Right cardiac atrium (tissue), 5 donors: Measurements from ENCODE around the gene SLC1A7. TPM values are rescaled to one million over a fixed set of nuclear protein-coding genes. Genes with fewer than 3 reads are reported as not detected.

ENCODE experiments used
- ATAC-seq, 2 donors: fragments of 200-7000 bp; cut with Tn5 transposase; one replicate each; pipeline versions ENCODE4 v1.8.0 to v1.9.1; 2020; ENCODE audit warnings: moderate library complexity in 2 of 2, mild to moderate bottlenecking in 1 of 2
- DNase-seq, 3 donors: peaks; one replicate each; pipeline ENCODE4 v3.0.0-alpha.2; 2020
- H3K27ac ChIP-seq: one replicate; pipeline ENCODE4 v1.5.1; 2013; ENCODE audit warnings: mild to moderate bottlenecking, low read length, control low read depth, moderate library complexity
- H3K27me3 ChIP-seq: one replicate; pipeline ENCODE4 v1.6.1; 2013; ENCODE audit not compliant: control insufficient read depth, insufficient read depth
- H3K4me1 ChIP-seq: one replicate; pipeline ENCODE4 v1.6.1; 2013; ENCODE audit warnings: low read length; ENCODE audit not compliant: control insufficient read depth, insufficient read depth
- H3K4me3 ChIP-seq: one replicate; pipeline ENCODE4 v1.5.1; 2013; ENCODE audit warnings: low read length, control low read depth
- H3K9me3 ChIP-seq: one replicate; pipeline ENCODE4 v1.6.1; 2013; ENCODE audit warnings: low read length; ENCODE audit not compliant: control insufficient read depth
- WGBS: extraction: QIAGEN DNeasy Blood & Tissue Kit; methylation state at CpG from one replicate; pipeline ENCODE4 v1.1.7; 2013; 5-methylcytosine and 5-hydroxymethylcytosine counted together
- intact Hi-C, 4 donors: fragments of 100-400 bp; cut with DNase I; formaldehyde crosslinking; loops; one replicate each; pipeline versions ENCODE4 v1.11.0 to v1.14.0; 2022 to 2023
- polyA plus RNA-seq: library from polyadenylated mRNA; stranded (reverse); fragments of 200-250 nt; gene quantifications from one replicate; pipeline ENCODE4 v1.2.3, GENCODE V29; 2013
- total RNA-seq, 4 donors: library from RNA; stranded (reverse); fragmentation: NEBNext Ultra II Directional; extraction: Animal tissue kit (Norgen Biotek cat#: 25700); gene quantifications; one replicate each; pipeline ENCODE4 v1.2.1, GENCODE V29; 2021
- donor health status: healthy with polysubstance abuse.
- donor health status: DM: no; HTN: yes; CAD: no.
- donor health status: DM: no; HTN: no; CAD: no.
- donor health status: DM: no; HTN: yes; CAD: no; lungs with severe emphysema.
- donor health status: DM: yes; HTN: yes; CAD: no.

SLC1A7 gene
- total and polyA plus RNA-seq, 5 donors = 0.57 to 1.8 (median 0.72) TPM

- no peaks in the 10 kb centered on the region for H3K27me3 ChIP-seq
- DNase-seq (no peak), ATAC-seq (no peak)
- H3K27ac ChIP-seq = no peak overlapping the region
- H3K4me3 ChIP-seq = no peak overlapping the region
- H3K4me1 ChIP-seq = no peaks in the 10 kb centered on the region
- intact Hi-C loops = no loop called here
- 83% methylated on average over 9 of the region's 9 CpGs for WGBS
- no peaks in the 10 kb centered on the region for H3K9me3 ChIP-seq
Measured at GRCh38 chr1:53133261-53134041, 9.0 kb downstream of the SLC1A7 start.

GRCh38 chr1:53132176-53132575 lies 10.3 kb downstream of the SLC1A7 start:
- DNase-seq (no peak), ATAC-seq (no peak)
- Histone ChIP-seq H3K27ac (no peak overlapping the region), H3K9me3 (no peaks in the 10 kb centered on the region), H3K4me3 (no peak overlapping the region), H3K27me3 (no peaks in the 10 kb centered on the region), H3K4me1 (no peaks in the 10 kb centered on the region)
- WGBS = 81% methylated on average over 8 of the region's 8 CpGs
- intact Hi-C loops = no loop called here

DNA sequence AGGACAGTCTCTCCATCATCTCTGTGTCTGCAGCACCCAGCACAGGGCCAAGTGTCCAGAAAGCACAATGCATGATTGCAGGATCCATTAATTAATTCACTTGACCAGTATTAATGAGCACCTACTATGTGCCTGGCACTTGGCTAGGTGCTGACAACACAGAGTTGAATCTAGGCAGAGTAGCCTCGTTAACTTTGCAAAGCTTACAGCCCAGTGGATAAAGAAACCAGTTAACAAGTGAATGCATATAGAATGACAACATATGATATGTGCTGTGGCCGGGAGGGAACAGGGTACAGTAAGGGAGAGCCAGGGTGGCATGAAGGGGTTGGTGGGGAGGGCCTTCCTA lies 10.9 kb downstream of the SLC1A7 start:
- Histone ChIP-seq H3K27me3 (no peaks in the 10 kb centered on the region), H3K27ac (no peak overlapping the region), H3K4me3 (no peak overlapping the region), H3K4me1 (no peaks in the 10 kb centered on the region), H3K9me3 (no peaks in the 10 kb centered on the region)
- intact Hi-C loops = no loop called here
- 89% methylated on average over 2 of the region's 2 CpGs for WGBS
- DNase-seq (no peak), ATAC-seq (no peak)

DNA sequence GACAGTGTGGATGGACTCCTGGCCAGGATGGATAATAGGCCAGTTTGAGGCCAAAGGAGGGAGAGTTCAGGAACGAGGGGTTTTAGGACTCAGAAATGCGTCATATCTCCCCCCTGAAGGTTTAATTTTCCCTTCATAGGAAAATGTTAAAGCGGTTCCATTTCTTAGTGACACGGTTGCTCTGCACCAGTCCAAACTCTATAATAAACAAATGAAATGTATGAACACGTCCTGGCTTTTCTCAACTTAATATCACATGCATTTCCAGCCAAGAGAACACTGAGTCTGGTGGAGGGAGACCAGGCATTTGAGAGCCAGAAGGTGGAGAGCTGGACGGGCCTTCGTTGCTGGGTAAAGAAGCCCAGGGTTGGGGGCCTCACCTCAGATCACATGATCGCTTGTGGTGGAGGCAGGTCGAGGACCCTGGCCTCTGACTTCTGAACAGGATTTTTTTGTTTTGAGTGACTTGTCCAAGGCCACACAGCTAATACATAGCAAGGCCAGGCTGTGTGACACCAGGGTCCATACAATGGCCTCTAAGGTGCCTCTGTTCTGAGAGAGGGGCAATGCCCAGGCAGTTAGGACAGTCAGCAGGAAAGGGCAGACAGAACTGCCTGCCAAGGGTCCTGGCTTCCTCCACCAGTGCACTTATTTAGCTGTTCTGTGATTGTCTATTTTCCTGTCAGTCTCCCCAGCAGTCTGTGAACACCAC lies 11.4 kb downstream of the SLC1A7 start:
- Histone ChIP-seq H3K27ac (no peak overlapping the region), H3K27me3 (no peaks in the 10 kb centered on the region), H3K4me1 (no peaks in the 10 kb centered on the region), H3K9me3 (no peaks in the 10 kb centered on the region), H3K4me3 (no peak overlapping the region)
- peak in 1 of 2 donors; percentile 5 for ATAC-seq
- no peak for DNase-seq
- WGBS = 69% methylated on average over 9 of the region's 9 CpGs
- intact Hi-C loops = no loop called here

DNA sequence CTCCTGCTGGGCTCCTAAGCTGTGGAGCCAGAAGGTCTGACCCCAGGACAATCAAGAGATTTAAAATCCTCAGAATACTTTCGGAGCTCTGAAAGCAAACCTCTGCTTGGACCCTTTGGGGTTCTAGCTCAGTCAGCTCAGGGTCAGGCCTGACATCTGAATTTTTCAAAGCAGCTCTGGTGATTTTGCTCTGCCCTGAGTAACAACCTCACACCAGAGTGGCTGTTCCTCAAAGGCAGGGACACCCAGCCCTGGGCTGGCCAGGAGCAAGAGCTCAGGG lies 11.9 kb downstream of the SLC1A7 start:
- 80% methylated on average over 1 of the region's 1 CpG for WGBS
- peak in 1 of 3 donors; percentile 74 for DNase-seq
- H3K4me1 ChIP-seq = no peaks in the 10 kb centered on the region
- ATAC-seq = peak; percentile 51 to 74
- H3K4me3 ChIP-seq = no peak overlapping the region
- H3K27ac ChIP-seq = no peak overlapping the region
- no peaks in the 10 kb centered on the region for H3K27me3 ChIP-seq
- no peaks in the 10 kb centered on the region for H3K9me3 ChIP-seq
- intact Hi-C loops = no loop called here

DNA sequence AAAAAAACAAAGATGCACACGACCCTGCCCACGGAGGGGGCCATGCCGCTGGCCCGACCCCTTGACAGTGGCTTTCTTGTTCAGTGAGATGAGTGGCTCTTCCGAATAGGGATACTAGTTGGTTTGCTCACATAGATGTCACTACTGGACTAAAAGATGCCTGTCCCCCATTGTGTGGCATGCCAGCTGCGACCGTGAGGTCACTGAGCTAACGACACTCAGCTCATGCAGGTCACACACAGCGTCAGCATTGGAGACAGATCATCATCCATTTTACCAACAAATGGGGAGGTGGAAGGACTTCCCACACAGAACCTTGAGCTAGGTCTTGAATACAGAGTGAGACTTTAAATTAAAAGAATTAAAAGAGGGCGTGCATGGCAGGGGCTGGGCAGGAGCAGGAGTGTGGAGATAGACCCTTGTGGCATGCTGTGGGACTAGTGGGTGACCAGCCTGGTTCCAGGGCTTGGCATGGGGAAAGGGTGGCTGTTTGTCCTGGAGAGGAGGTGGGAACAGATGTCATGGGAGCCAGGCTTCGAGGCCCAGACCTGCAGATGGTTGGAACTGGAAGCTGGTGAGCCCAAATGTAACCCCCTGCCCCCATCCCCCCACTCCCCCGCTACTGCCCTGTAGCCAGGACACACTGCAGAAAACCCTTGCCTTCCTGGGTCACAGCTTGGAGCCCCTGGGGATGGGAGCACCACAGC lies 12.4 kb downstream of the SLC1A7 start:
- Histone ChIP-seq H3K27ac (no peak overlapping the region), H3K9me3 (no peaks in the 10 kb centered on the region), H3K4me3 (no peak overlapping the region), H3K4me1 (no peaks in the 10 kb centered on the region), H3K27me3 (no peaks in the 10 kb centered on the region)
- 83% methylated on average over 12 of the region's 12 CpGs for WGBS
- intact Hi-C loops = no loop called here
- DNase-seq (no peak), ATAC-seq (no peak)

GRCh38 chr1:53128401-53128800 lies 14.0 kb downstream of the SLC1A7 start:
- Histone ChIP-seq H3K4me3 (no peak overlapping the region), H3K9me3 (no peaks in the 10 kb centered on the region), H3K27ac (no peak overlapping the region), H3K4me1 (peaks cover 3% of the 10 kb centered on the region), H3K27me3 (no peaks in the 10 kb centered on the region)
- intact Hi-C loops = no loop called here
- ATAC-seq (no peak), DNase-seq (no peak)
- WGBS = 98% methylated on average over 4 of the region's 4 CpGs

DNA sequence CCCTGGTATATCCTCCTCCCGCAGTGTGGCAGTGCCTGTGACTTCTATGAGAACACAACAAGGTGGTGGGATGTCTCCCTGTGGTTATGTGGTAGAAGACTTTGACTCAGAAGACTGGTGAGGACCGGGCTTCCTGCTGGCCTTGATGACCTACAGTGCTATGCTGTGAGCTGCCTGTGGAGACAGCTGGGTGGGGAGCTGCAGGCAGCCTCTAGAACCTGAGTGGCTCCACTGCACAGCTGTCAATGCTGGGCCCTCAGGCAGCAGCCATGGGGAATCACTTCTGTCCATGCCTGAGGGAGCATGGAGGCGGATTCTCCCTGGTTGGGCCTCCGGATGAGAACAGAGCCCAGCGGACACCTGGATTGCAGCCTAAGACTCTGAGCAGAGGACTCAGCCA lies 14.9 kb downstream of the SLC1A7 start:
- intact Hi-C loops = no loop called here

DNA sequence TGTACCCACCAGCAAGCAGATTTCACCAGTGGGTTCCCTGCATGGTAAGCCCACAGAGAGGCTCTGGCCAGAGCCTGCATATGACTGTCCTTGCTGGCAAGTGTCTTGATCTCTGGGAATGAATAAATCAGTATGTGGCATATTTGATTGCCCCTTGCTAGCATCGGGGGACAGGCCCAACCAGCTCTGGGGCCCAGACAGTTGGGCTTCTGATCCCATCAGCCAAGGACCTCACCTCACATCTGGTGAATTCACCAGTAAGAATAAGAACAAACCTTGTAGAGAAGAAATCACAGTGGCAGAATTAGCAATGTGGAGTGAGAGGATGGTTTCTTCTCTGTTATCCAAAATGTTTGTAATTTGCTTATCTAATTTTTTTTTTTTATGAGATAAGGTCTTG lies 15.9 kb downstream of the SLC1A7 start:
- ATAC-seq = no peak
- Histone ChIP-seq H3K9me3 (no peaks in the 10 kb centered on the region), H3K4me1 (peaks cover 12% of the 10 kb centered on the region), H3K27me3 (no peaks in the 10 kb centered on the region), H3K4me3 (no peak overlapping the region), H3K27ac (no peak overlapping the region)
- intact Hi-C loops = no loop called here
- DNase-seq = no peak
- WGBS = 67% methylated on average over 1 of the region's 1 CpG

More for the DNA sequence above, 14.9 kb downstream of the SLC1A7 start:
- DNase-seq = no peak
- Histone ChIP-seq H3K4me3 (no peak overlapping the region), H3K27ac (no peak overlapping the region), H3K27me3 (no peaks in the 10 kb centered on the region), H3K9me3 (no peaks in the 10 kb centered on the region), H3K4me1 (peaks cover 4% of the 10 kb centered on the region)
- WGBS = 83% methylated on average over 5 of the region's 5 CpGs
- no peak for ATAC-seq

- intact Hi-C loops = no loop called here
- H3K27me3 ChIP-seq = no peaks in the 10 kb centered on the region
- no peak overlapping the region for H3K27ac ChIP-seq
- no peak overlapping the region for H3K4me3 ChIP-seq
- 74% methylated on average over 10 of the region's 10 CpGs for WGBS
- ATAC-seq = no peak
- H3K9me3 ChIP-seq = no peaks in the 10 kb centered on the region
- peaks cover 12% of the 10 kb centered on the region for H3K4me1 ChIP-seq
- peak in 1 of 3 donors; percentile 77 for DNase-seq
Measured at GRCh38 chr1:53125623-53126360, 16.6 kb downstream of the SLC1A7 start.

DNA sequence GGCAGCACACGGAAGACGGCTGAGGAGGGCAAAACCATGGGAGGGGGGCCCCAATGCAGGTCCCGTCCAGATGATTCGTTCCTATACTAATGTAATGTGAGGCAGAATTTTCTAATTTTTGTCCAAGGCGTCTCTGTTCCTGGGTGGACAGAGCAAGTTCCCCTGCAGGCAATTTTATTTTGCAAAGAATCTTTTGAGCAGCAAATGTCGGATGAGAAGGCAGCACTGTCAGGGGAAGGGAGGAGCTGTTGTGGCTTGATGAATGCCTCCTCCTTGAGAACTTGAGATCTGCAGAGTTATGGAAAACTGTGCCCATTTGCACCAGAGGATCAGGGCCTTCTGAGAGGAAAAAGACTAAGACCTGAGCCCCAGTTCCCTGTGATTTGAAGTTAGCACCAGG lies 17.3 kb downstream of the SLC1A7 start:
- DNase-seq (peak in 1 of 3 donors; percentile 7), ATAC-seq (no peak)
- Histone ChIP-seq H3K4me3 (no peak overlapping the region), H3K27me3 (no peaks in the 10 kb centered on the region), H3K27ac (no peak overlapping the region), H3K9me3 (no peaks in the 10 kb centered on the region), H3K4me1 (peaks cover 12% of the 10 kb centered on the region)
- intact Hi-C loops = no loop called here
- WGBS = 82% methylated on average over 6 of the region's 6 CpGs
